Stomach (tissue), 9 donors: Measurements from ENCODE around the gene ATP2B2. TPM values are rescaled to one million over a fixed set of nuclear protein-coding genes. Genes with fewer than 3 reads are reported as not detected.

Source experiments
- DNase-seq, 2 donors: peaks; one replicate each; pipeline versions ENCODE4 v3.0.0 to v3.0.0-alpha.2; 2013 to 2019
- H3K27ac ChIP-seq, 5 donors: fragments of 200-600 bp in 4 of 5; sonication (generic) in 4 of 5; one replicate each; pipeline ENCODE4 v1.5.1; 2013 to 2019; ENCODE audit warnings: mild to moderate bottlenecking in 1 of 5, moderate library complexity in 1 of 5
- H3K27me3 ChIP-seq, 3 donors: fragments of 200-600 bp; sonication (generic); one replicate each; pipeline ENCODE4 v1.5.1; 2017 to 2019; ENCODE audit warnings: mixed run types in 1 of 3
- H3K36me3 ChIP-seq, 4 donors: fragments of 200-600 bp; sonication (generic); 1 replicate in 3 of 4; 2 replicates in 1 of 4; pipeline ENCODE4 v1.5.1; 2016 to 2019
- H3K4me1 ChIP-seq, 4 donors: fragments of 200-600 bp; sonication (generic); one replicate each; pipeline ENCODE4 v1.5.1; 2016 to 2019
- H3K4me3 ChIP-seq, 4 donors: fragments of 200-600 bp; sonication (generic) in 3 of 4; one replicate each; pipeline ENCODE4 v1.5.1; 2016 to 2019; ENCODE audit warnings: mild to moderate bottlenecking in 1 of 4
- H3K9me3 ChIP-seq, 4 donors: fragments of 200-600 bp; sonication (generic); one replicate each; pipeline ENCODE4 v1.5.1; 2016 to 2019
- CTCF ChIP-seq, 7 experiments: fragments of 450-650 bp in 4 of 7; fragments of 200-600 bp in 3 of 7; sonication (generic) in 3 of 7; IDR thresholded peaks; one replicate each; pipeline ENCODE4 v1.5.1; 2016 to 2019; ENCODE audit warnings: antibody characterized with exemption in 7 of 7, control low read depth in 2 of 7, mild to moderate bottlenecking in 1 of 7
- EP300 ChIP-seq: sonication (generic); formaldehyde crosslinking; IDR thresholded peaks from one replicate; pipeline ENCODE4 v1.6.1; 2017; ENCODE audit warnings: antibody characterized with exemption
- POLR2A ChIP-seq, 4 donors: fragments of 450-650 bp; IDR thresholded peaks; one replicate each; pipeline ENCODE4 v1.6.1; 2016; ENCODE audit warnings: antibody characterized with exemption in 4 of 4, control low read depth in 2 of 4, mild to moderate bottlenecking in 1 of 4, moderate library complexity in 1 of 4
- POLR2AphosphoS5 ChIP-seq, 3 donors: sonication (generic); formaldehyde crosslinking; IDR thresholded peaks; one replicate each; pipeline ENCODE4 v1.6.1; 2016; ENCODE audit warnings: antibody characterized with exemption in 3 of 3
- WGBS, 5 donors: extraction: QIAGEN DNeasy Blood & Tissue Kit in 3 of 5; methylation state at CpG; one replicate each; pipeline versions ENCODE4 v1.1.5 to v1.1.7; 2013 to 2018; 5-methylcytosine and 5-hydroxymethylcytosine counted together
- intact Hi-C: fragments of 100-400 bp; cut with DNase I; formaldehyde crosslinking; loops from one replicate; pipeline ENCODE4 v1.15.1; 2023; ENCODE audit warnings: low total_unique reads
- polyA plus RNA-seq, 3 donors: library from polyadenylated mRNA; stranded (reverse); fragments of 200-250 nt; gene quantifications; one replicate each; pipeline ENCODE4 v1.2.3, GENCODE V29; 2013
- total RNA-seq, 5 donors: library from RNA; depleted of rRNA; stranded (reverse); fragments of >200 nt; gene quantifications; one replicate each; pipeline versions ENCODE4 v1.1.0 to v1.2.3, GENCODE V29; 2014 to 2016
- donor health status: healthy with polysubstance abuse.
- donor health status: Bipolar disorder and iron deficiency.
- donor health status: healthy.

ATP2B2 gene
- total and polyA plus RNA-seq, 8 donors = 0.03 to 0.37 TPM; not detected in 6

GRCh38 chr3:10524799-10525301 lies 19.5 kb upstream of the ATP2B2 start:
- peaks cover 0 to 53% (median 0%) of the 10 kb centered on the region in 3 donors for H3K27me3 ChIP-seq
- H3K4me1 ChIP-seq = no peaks in the 10 kb centered on the region
- peak in 1 of 2 donors; percentile 17 for DNase-seq
- H3K9me3 ChIP-seq = no peaks in the 10 kb centered on the region
- TF ChIP-seq CTCF (IDR thresholded peaks at IDR 0.05) = no peak
- no peak for TF ChIP-seq POLR2A (IDR thresholded peaks at IDR 0.05)
- TF ChIP-seq POLR2AphosphoS5 (IDR thresholded peaks at IDR 0.05) = no peak
- TF ChIP-seq EP300 = no peak
- whole genome bisulfite sequencing, 5 donors = 40 to 63% (median 60%) methylated on average over 3 of the region's 3 CpGs
- no peak overlapping the region for H3K4me3 ChIP-seq
- no peak overlapping the region for H3K27ac ChIP-seq
- intact Hi-C loops = no loop called here
- no peaks in the 10 kb centered on the region for H3K36me3 ChIP-seq

GRCh38 chr3:10524270-10524669 lies 18.9 kb upstream of the ATP2B2 start:
- peak in 1 of 2 donors; percentile 8 for DNase-seq
- Histone ChIP-seq H3K27ac (no peak overlapping the region), H3K4me1 (no peaks in the 10 kb centered on the region), H3K36me3 (no peaks in the 10 kb centered on the region), H3K9me3 (no peaks in the 10 kb centered on the region), H3K27me3 (peaks cover 0 to 53% (median 0%) of the 10 kb centered on the region in 3 donors), H3K4me3 (no peak overlapping the region)
- WGBS, 5 donors = 70 to 80% (median 76%) methylated on average over 7 of the region's 7 CpGs
- TF ChIP-seq CTCF (IDR thresholded peaks at IDR 0.05) = no peak
- TF ChIP-seq POLR2A (IDR thresholded peaks at IDR 0.05) = no peak
- no peak for TF ChIP-seq POLR2AphosphoS5 (IDR thresholded peaks at IDR 0.05)
- no peak for TF ChIP-seq EP300
- intact Hi-C loops = no loop called here

DNA sequence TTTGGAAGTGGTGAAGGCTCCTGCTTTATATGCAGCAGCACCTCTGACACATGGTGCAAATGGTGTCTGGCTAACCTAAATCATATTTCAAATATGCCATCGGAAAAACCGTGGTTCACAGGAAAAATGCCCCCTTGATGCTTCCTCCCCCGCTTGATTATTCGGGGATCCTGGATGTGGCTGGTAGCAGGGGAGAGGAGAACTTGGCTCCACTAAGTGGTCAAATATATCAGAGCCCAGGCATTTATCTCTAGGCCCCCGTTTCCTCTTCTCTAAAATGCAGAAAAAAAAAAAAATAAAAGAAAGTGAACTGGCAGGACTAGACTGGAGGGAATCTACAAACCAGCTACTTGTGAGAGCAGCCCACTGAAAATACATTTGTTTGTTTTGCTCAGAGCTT lies 18.2 kb upstream of the ATP2B2 start:
- no peak for TF ChIP-seq EP300
- no peak for TF ChIP-seq CTCF (IDR thresholded peaks at IDR 0.05)
- TF ChIP-seq POLR2A (IDR thresholded peaks at IDR 0.05) = no peak
- no peak for TF ChIP-seq POLR2AphosphoS5 (IDR thresholded peaks at IDR 0.05)
- 45 to 68% (median 59%) methylated on average over 5 of the region's 5 CpGs for WGBS, 5 donors
- H3K36me3 ChIP-seq = no peaks in the 10 kb centered on the region
- intact Hi-C loops = no loop called here
- peaks cover 0 to 53% (median 0%) of the 10 kb centered on the region in 3 donors for H3K27me3 ChIP-seq
- H3K4me3 ChIP-seq = no peak overlapping the region
- no peaks in the 10 kb centered on the region for H3K4me1 ChIP-seq
- no peak overlapping the region for H3K27ac ChIP-seq
- no peak for DNase-seq
- no peaks in the 10 kb centered on the region for H3K9me3 ChIP-seq

DNA sequence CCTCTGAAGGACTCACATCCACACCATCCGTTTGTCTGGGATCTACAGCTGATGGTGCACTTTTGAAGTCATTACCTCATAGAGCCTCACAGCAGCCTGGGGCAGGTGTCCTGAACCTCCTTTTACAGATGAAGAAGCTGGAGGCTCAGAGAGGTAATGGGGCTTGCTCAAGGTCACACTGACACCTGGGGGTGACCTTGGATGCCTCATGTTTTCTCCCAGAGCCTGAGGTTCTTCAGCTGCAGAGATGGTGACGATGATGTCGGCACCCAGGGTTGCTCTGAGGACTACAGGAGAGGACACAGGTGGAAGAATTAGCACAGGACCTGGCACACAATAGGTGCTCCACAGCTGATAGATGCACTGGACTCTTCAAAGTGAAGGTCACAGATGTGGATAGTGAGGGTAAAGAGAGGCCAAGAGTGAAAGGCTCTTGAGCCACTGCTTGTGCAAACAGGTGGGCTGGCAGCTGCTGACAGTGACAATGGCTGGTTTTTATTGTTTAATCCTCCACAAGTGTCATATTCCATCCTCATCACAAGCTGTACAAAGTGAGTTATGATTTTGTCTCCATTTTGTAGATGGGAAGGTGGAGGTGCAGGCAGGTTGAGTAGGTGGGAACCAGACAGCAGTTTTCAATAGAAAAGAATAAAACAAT lies 17.4 kb upstream of the ATP2B2 start:
- Histone ChIP-seq H3K4me1 (no peaks in the 10 kb centered on the region), H3K9me3 (no peaks in the 10 kb centered on the region), H3K27ac (no peak overlapping the region), H3K4me3 (no peak overlapping the region), H3K36me3 (no peaks in the 10 kb centered on the region), H3K27me3 (peaks cover 0 to 48% (median 0%) of the 10 kb centered on the region in 3 donors)
- TF ChIP-seq EP300 (no peak), POLR2AphosphoS5 (IDR thresholded peaks at IDR 0.05) (no peak), CTCF (IDR thresholded peaks at IDR 0.05) (no peak), POLR2A (IDR thresholded peaks at IDR 0.05) (no peak)
- 71 to 89% (median 81%) methylated on average over 3 of the region's 3 CpGs for WGBS, 5 donors
- intact Hi-C loops = no loop called here
- no peak for DNase-seq
